Measurements from ENCODE around the gene TMC6.

TMC6 gene

DNA sequence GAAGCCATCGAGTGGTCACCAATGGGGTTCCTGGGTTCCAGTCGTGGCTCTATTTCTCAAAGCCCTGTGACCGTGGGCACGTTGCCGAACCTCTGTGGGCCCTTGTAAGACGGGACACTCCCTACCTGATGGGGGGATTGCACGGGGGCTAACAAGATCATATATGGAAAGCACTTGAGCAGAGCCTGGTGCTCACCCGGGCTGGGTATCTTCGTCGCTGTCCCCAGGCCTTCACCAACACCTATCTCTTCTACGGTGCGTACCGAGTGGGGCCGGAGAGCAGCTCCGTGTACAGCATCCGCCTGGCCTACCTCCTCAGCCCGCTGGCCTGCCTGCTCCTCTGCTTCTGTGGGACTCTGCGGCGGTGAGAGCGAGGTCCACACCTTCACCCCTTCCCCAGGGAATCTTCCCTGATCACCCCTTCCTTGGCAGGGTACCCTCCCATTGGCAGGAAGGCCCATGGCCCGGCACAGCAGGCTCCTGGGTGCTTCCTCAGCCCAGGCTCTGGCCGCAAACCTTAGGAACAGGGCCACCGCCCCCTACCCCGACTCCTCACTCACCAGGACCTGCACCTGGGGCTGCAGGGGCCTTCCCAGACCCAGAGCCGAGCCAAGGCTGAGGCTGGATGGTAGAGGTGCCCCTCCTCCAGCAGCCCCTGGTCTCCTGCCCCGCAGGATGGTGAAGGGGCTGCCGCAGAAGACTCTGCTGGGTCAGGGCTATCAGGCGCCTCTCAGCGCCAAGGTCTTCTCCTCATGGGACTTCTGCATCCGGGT lies 4.8 kb upstream of the TMC6 start:
- H3K27ac ChIP-seq (ENCODE audit: low read length): no peak overlapping the region
- no peaks in the 10 kb centered on the region for H3K27me3 ChIP-seq (ENCODE audit: control insufficient read depth, insufficient read depth, low read length)
- no peak overlapping the region for H3K4me3 ChIP-seq (ENCODE audit: low read length)
- H3K4me1 ChIP-seq (ENCODE audit: control insufficient read depth, insufficient read depth, low read length): peaks cover 9% of the 10 kb centered on the region
- H3K36me3 ChIP-seq (ENCODE audit: control insufficient read depth, insufficient read depth, low read length): peaks cover 3% of the 10 kb centered on the region; the same call in 1 of the 2 replicates
- no peak for DNase-seq (ENCODE audit: low read depth, low spot score)
- WGBS (ENCODE audit: insufficient coverage, insufficient read length): no CpG with 5 or more reads among the region's 30 CpGs
- no peaks in the 10 kb centered on the region for H3K9me3 ChIP-seq (ENCODE audit: control insufficient read depth, insufficient read depth, low read length)

DNA sequence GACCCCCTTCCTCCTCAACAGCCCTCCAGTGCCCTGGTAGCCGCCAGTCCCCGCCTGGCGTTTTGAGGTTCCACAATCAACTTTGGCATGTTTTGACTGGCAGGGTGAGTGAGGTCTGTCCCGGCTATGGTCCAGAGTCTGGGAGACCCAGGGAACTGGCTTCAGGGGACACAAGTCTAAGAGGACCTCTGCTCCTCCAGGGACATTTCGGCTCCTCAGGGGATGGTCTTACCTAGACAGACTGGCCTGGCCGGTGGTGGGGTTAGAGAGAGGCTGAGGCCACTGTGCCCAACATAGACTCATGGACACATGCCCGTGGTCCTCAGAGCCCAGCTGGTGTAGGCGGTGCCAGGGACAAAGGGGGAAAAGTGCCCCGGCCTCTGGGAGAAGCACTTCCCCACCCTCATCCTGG lies 4.2 kb upstream of the TMC6 start:
- WGBS (ENCODE audit: insufficient coverage, insufficient read length): no CpG with 5 or more reads among the region's 9 CpGs
- Histone ChIP-seq H3K9me3 (ENCODE audit: control insufficient read depth, insufficient read depth, low read length) (no peaks in the 10 kb centered on the region), H3K4me1 (ENCODE audit: control insufficient read depth, insufficient read depth, low read length) (peaks cover 9% of the 10 kb centered on the region), H3K4me3 (ENCODE audit: low read length) (no peak overlapping the region), H3K36me3 (ENCODE audit: control insufficient read depth, insufficient read depth, low read length) (peaks cover 3% of the 10 kb centered on the region; the same call in 1 of the 2 replicates), H3K27ac (ENCODE audit: low read length) (no peak overlapping the region), H3K27me3 (ENCODE audit: control insufficient read depth, insufficient read depth, low read length) (no peaks in the 10 kb centered on the region)
- no peak for DNase-seq (ENCODE audit: low read depth, low spot score)

DNA sequence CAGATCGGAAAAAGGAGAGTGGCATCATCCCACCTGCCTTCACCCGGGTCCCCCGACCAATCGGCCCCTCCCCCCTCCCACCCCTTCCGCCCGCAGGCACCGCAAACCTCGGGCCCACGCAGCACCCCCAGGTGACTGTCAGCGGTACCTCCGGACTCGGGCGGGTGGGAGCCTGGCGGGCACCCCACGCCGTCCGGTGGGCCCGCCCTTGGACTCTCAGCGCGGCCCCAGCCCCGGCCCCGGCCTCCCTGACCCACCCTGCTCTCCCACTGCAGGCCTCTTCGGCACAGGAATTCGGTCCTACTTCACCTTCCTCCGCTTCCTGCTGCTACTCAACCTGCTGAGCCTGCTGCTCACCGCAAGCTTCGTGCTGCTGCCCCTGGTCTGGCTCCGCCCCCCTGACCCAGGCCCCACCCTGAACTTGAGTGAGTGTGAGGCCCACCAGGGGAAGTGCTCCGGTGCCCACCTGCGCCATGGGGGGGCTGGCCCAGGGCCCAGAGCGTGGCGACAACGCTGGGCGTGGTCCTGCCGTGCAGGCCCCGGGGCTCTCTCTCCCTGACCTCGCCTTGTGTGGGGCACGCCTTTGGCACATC lies 3.6 kb upstream of the TMC6 start:
- H3K27ac ChIP-seq (ENCODE audit: low read length): no peak overlapping the region
- peak overlapping the region; percentile 33; the same call in 1 of the 2 replicates for H3K4me3 ChIP-seq (ENCODE audit: low read length)
- no peaks in the 10 kb centered on the region for H3K27me3 ChIP-seq (ENCODE audit: control insufficient read depth, insufficient read depth, low read length)
- no peaks in the 10 kb centered on the region for H3K9me3 ChIP-seq (ENCODE audit: control insufficient read depth, insufficient read depth, low read length)
- H3K36me3 ChIP-seq (ENCODE audit: control insufficient read depth, insufficient read depth, low read length): peaks cover 3% of the 10 kb centered on the region; the same call in 1 of the 2 replicates
- H3K4me1 ChIP-seq (ENCODE audit: control insufficient read depth, insufficient read depth, low read length): peaks cover 9% of the 10 kb centered on the region
- WGBS (ENCODE audit: insufficient coverage, insufficient read length): no CpG with 5 or more reads among the region's 38 CpGs
- DNase-seq (ENCODE audit: low read depth, low spot score): no peak

DNA sequence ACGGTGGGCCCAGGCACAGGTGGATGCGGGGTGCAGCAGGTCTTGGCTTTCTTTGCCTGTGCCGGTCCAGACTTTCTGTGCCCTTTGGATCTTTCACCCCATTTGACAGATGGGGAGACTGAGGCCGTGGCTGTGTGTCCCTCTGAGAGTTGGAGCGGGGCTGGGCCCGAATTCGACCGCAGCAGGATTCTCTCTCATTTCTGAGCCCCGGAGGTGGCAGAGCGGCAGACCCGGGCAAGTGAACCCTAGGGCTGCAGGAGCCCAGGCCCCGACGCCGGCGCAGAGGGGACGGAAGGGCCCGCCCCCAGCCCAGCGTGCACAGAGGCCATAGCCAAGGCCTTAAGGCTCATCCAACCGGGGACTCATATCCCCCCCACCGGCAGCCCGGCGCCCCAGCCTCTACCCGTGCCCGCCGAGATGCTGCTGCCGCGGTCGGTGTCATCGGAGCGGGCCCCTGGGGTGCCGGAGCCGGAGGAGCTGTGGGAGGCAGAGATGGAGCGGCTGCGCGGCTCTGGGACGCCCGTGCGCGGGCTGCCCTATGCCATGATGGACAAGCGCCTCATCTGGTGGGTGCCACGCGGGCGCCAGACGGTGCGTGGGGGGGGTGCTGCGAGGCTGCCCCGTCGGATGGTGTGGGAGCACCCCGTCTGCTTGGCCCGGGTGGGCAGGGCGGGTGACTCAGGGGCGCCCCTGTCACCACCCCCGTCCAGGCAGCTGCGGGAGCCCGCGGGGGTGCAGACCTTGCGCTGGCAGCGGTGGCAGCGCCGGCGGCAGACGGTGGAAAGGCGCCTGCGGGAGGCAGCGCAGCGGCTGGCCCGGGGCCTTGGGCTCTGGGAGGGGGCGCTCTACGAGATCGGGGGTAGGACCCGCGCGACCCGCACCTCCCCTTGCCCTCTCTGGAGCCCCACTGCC lies 2.9 kb upstream of the TMC6 start:
- Histone ChIP-seq H3K27ac (ENCODE audit: low read length) (no peak overlapping the region), H3K36me3 (ENCODE audit: control insufficient read depth, insufficient read depth, low read length) (peaks cover 3% of the 10 kb centered on the region; the same call in 1 of the 2 replicates), H3K4me3 (ENCODE audit: low read length) (peak overlapping the region; percentile 33; the same call in 1 of the 2 replicates), H3K4me1 (ENCODE audit: control insufficient read depth, insufficient read depth, low read length) (peaks cover 12% of the 10 kb centered on the region), H3K9me3 (ENCODE audit: control insufficient read depth, insufficient read depth, low read length) (no peaks in the 10 kb centered on the region), H3K27me3 (ENCODE audit: control insufficient read depth, insufficient read depth, low read length) (no peaks in the 10 kb centered on the region)
- no CpG with 5 or more reads among the region's 74 CpGs for WGBS (ENCODE audit: insufficient coverage, insufficient read length)
- no peak for DNase-seq (ENCODE audit: low read depth, low spot score)

DNA sequence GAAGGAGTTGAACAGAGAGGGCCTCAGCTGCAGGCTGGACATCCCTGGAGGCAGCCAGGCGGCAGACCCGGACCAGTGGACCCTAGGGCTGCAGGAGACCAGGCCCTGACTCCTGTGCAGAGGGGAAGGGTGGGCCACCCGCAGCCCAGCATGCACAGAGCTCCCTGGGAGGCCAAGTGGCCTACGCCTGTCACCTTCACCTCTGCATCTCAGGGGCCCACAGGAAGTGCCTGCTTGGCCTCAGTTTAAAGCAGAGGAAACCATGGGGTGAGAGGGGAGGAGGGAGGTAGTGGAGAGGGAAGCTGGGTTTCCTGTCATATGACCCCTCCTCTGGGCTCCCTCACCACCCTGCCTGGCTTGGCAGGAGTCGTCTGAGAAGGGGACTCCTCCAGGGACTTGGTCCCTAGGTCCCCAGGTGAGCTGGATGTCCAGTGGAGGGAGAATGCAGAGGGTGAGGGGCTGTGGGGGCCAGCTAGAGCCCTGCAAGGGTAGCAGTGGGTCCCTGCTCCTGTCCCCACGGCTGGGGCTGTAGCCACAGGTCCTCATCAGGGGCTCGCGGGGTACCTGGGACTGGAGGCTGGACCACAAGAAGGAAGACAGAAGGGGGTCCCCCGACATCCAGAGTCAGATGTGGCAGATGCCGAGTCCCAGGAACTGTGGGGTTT lies 2.0 kb upstream of the TMC6 start, which contains the start of gene TMC8:
Gene TMC8, plus strand, starts transcription at position 335 of the 665 bp plus-strand sequence. CDS start 818 bp downstream, outside the sequence.
- peak within 1 kb of the TSS; percentile 33; the same call in 1 of the 2 replicates for H3K4me3 ChIP-seq (ENCODE audit: low read length)

DNA sequence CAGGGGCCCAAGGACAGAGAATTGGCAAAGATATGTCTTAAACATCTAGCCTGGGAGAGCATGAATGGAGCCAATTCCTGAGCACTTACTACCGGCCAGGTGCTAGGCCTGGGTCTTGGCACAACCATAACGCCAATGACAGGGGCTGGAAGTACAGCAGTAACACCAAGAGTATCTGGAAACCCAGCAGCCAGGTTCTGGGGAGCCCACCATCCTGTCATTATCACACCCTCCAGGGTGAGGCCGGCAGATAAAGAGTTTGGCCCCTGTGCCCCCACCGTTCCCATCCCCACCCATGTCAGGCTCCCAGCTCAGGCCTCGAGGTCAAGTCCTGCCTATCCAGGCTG lies 1.5 kb upstream of the TMC6 start:
- no peaks in the 10 kb centered on the region for H3K27me3 ChIP-seq (ENCODE audit: control insufficient read depth, insufficient read depth, low read length)

More for the DNA sequence above, 2.0 kb upstream of the TMC6 start, which contains the start of gene TMC8:
- Histone ChIP-seq H3K27ac (ENCODE audit: low read length) (no peak within 1 kb of the TSS), H3K36me3 (ENCODE audit: control insufficient read depth, insufficient read depth, low read length) (peaks cover 4% of the 10 kb centered on the region; the same call in 1 of the 2 replicates), H3K9me3 (ENCODE audit: control insufficient read depth, insufficient read depth, low read length) (no peaks in the 10 kb centered on the region), H3K4me1 (ENCODE audit: control insufficient read depth, insufficient read depth, low read length) (peaks cover 15% of the 10 kb centered on the region), H3K27me3 (ENCODE audit: control insufficient read depth, insufficient read depth, low read length) (no peaks in the 10 kb centered on the region)
- no CpG with 5 or more reads among the region's 10 CpGs for WGBS (ENCODE audit: insufficient coverage, insufficient read length)
- DNase-seq (ENCODE audit: low read depth, low spot score): no peak

DNA sequence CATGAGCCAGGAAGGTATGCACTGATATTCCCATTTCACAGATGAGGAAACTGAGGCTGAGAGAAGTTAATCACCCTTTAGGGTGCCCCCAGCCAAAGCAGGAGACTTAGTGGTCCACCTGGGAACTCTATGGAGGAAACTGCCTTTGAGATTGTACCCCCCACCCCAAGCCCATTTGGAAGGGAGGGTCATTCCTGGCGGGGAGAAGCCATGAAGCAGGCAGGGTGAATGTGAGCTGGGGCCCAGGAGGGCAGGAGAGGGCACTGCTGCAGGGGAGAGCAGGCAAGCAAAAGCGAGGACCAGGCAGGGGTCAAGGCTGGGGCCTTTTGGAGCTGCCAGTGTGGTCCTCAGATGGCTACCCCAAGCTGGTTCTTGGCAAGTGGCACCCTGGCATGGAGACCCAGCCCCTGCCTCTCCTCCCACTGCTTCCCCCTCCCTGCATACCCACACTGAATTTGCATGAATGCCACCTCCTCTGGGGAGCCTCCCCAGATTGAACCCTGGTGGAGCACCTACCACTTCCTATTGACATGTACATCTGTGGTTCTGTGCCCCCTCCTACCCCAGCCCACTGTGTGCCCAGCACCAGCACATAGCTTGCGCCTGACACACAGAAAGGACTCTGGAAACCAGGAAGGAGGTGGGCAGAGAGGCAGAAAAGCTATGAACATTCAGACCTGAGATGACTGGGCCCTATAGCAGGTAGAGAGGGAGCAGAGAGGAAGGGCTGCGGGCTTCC lies 965 bp upstream of the TMC6 start:
- H3K4me1 ChIP-seq (ENCODE audit: control insufficient read depth, insufficient read depth, low read length): peaks cover 15% of the 10 kb centered on the region
- WGBS (ENCODE audit: insufficient coverage, insufficient read length): no CpG with 5 or more reads among the region's 4 CpGs
- no peaks in the 10 kb centered on the region for H3K9me3 ChIP-seq (ENCODE audit: control insufficient read depth, insufficient read depth, low read length)
- no peaks in the 10 kb centered on the region for H3K27me3 ChIP-seq (ENCODE audit: control insufficient read depth, insufficient read depth, low read length)
- H3K4me3 ChIP-seq (ENCODE audit: low read length): no peak overlapping the region
- no peak for DNase-seq (ENCODE audit: low read depth, low spot score)
- H3K36me3 ChIP-seq (ENCODE audit: control insufficient read depth, insufficient read depth, low read length): peaks cover 10% of the 10 kb centered on the region
- H3K27ac ChIP-seq (ENCODE audit: low read length): no peak overlapping the region

More for the DNA sequence above, 1.5 kb upstream of the TMC6 start:
- WGBS (ENCODE audit: insufficient coverage, insufficient read length): no CpG with 5 or more reads among the region's 5 CpGs
- H3K27ac ChIP-seq (ENCODE audit: low read length): no peak overlapping the region
- H3K4me3 ChIP-seq (ENCODE audit: low read length): no peak overlapping the region
- no peak for DNase-seq (ENCODE audit: low read depth, low spot score)
- H3K4me1 ChIP-seq (ENCODE audit: control insufficient read depth, insufficient read depth, low read length): peaks cover 15% of the 10 kb centered on the region
- H3K9me3 ChIP-seq (ENCODE audit: control insufficient read depth, insufficient read depth, low read length): no peaks in the 10 kb centered on the region
- H3K36me3 ChIP-seq (ENCODE audit: control insufficient read depth, insufficient read depth, low read length): peaks cover 9% of the 10 kb centered on the region

DNA sequence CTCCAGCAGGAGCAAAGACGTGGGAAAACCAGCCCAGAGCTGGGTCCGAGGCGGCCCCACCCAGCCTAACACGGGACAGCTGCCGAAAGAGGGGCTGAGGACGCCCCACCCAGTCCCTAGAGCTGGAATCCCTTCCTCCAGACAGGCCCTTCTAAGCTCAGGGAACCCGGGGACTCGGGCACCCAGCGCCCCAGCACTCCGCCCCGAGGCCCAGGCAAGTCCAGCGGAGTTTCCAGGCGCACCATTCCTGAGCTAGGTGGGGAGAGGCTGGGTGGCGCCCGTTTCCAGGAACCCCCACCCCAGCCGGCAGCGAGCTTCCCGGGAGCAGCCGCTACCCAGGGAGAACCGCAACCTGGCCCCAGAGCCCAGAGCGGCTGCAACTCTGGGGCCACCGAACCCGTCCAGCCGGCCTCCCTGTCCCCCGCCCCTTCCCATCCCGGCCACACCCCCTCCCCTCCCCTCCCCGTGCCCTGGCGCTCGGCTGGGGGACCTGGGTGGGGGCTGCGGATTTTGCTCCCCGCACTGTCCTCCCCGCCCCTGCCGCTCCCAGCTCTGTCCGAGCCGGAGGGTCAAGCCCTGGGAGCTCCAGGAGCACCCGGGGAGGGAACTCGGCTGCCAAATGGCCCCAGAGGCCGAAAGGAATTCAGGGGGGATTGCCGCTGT lies 536 bp downstream of the TMC6 start:
- H3K27me3 ChIP-seq (ENCODE audit: control insufficient read depth, insufficient read depth, low read length): no peaks in the 10 kb centered on the region
- WGBS (ENCODE audit: insufficient coverage, insufficient read length): no CpG with 5 or more reads among the region's 39 CpGs
- peaks cover 25% of the 10 kb centered on the region for H3K36me3 ChIP-seq (ENCODE audit: control insufficient read depth, insufficient read depth, low read length)
- H3K4me3 ChIP-seq (ENCODE audit: low read length): peak overlapping the region; percentile 54; the same call in 1 of the 2 replicates
- H3K27ac ChIP-seq (ENCODE audit: low read length): no peak overlapping the region
- no peaks in the 10 kb centered on the region for H3K9me3 ChIP-seq (ENCODE audit: control insufficient read depth, insufficient read depth, low read length)
- no peak for DNase-seq (ENCODE audit: low read depth, low spot score)
- peaks cover 11% of the 10 kb centered on the region for H3K4me1 ChIP-seq (ENCODE audit: control insufficient read depth, insufficient read depth, low read length)

DNA sequence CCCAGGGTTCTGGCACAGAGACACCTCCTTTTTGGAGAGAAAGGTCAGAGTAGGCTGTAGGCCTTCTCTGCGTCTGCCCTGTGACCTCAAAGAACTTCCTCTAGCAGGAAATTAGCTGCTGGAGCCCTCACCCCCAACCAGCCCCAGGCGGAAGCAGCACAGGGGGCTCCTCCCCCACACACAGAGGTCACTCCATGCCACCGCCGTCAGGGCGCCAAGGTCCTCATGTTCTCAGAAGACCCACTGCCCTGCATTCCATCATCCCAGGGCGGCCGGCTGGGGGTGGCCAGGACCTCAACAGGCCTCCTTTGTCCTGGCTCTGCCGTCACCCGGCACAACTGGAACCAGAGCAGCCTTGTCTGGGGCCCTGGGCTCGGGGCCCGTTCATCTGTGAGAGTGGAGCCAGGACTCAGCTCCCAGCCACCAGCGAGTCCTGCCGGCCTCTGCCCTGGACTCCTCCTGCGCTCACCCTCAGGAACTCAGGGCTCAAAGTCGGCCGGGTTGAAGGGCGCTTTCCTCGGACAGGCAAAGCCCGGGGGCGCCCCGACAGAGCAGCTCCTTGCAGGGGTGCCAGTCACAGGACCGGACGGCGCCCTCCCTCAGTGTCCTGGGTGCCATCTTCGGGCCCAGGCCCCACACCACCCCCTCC lies 1.2 kb downstream of the TMC6 start:
- WGBS (ENCODE audit: insufficient coverage, insufficient read length): no CpG with 5 or more reads among the region's 25 CpGs
- Histone ChIP-seq H3K4me1 (ENCODE audit: control insufficient read depth, insufficient read depth, low read length) (peaks cover 11% of the 10 kb centered on the region), H3K9me3 (ENCODE audit: control insufficient read depth, insufficient read depth, low read length) (no peaks in the 10 kb centered on the region), H3K36me3 (ENCODE audit: control insufficient read depth, insufficient read depth, low read length) (peaks cover 31% of the 10 kb centered on the region), H3K4me3 (ENCODE audit: low read length) (peak overlapping the region; percentile 54; the same call in 1 of the 2 replicates), H3K27me3 (ENCODE audit: control insufficient read depth, insufficient read depth, low read length) (no peaks in the 10 kb centered on the region), H3K27ac (ENCODE audit: low read length) (no peak overlapping the region)
- DNase-seq (ENCODE audit: low read depth, low spot score): no peak
